LNCAP (cell line): ENCODE measurements around the gene CYBB.

Source experiments
- TF ChIP-seq, protein P1 (sequence below): fragments of 450-650 bp; IDR thresholded peaks from 2 replicates; pipeline ENCODE4 v1.5.1; 2017; ENCODE audit warnings: mild to moderate bottlenecking

CYBB gene

DNA sequence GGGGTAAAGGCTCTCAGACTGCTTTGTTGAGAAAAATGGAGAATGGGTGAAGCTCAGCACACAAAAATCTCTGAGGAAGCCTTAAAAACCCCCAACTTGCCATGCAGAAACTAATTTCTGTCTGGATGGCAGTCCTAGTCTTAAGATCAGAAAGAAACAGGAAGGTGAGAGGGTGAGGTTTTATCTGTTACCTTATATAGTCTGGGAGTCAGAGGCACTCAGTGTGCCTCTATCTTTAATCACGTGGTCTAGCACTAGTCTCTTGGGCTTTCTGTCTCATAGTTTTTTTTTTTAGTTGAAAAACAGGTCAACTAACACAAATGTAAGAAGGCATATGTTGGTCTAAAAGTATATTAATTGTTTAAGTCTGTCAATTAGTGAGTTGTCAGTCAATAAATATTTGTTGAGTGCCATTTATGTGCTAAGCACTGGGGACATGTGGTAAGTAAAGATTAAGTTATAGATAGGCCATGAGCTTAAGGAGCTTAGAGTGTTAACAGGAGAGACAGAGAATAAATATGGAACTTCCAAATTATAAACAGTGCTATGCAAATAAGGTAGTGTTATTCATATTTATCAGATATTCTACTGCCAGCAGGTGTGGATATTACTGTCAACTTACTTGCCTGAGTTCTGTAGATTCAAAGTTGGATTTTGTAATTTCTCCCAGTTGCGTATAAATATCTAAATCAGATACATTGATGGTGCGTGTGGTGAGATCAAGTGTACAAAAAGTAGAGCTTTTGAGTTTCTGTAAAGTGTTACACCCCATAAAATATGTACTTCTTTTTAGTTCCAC, 7.0 kb downstream of the CYBB start:
- TF ChIP-seq, protein P1, sequence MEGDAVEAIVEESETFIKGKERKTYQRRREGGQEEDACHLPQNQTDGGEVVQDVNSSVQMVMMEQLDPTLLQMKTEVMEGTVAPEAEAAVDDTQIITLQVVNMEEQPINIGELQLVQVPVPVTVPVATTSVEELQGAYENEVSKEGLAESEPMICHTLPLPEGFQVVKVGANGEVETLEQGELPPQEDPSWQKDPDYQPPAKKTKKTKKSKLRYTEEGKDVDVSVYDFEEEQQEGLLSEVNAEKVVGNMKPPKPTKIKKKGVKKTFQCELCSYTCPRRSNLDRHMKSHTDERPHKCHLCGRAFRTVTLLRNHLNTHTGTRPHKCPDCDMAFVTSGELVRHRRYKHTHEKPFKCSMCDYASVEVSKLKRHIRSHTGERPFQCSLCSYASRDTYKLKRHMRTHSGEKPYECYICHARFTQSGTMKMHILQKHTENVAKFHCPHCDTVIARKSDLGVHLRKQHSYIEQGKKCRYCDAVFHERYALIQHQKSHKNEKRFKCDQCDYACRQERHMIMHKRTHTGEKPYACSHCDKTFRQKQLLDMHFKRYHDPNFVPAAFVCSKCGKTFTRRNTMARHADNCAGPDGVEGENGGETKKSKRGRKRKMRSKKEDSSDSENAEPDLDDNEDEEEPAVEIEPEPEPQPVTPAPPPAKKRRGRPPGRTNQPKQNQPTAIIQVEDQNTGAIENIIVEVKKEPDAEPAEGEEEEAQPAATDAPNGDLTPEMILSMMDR: no peak

DNA sequence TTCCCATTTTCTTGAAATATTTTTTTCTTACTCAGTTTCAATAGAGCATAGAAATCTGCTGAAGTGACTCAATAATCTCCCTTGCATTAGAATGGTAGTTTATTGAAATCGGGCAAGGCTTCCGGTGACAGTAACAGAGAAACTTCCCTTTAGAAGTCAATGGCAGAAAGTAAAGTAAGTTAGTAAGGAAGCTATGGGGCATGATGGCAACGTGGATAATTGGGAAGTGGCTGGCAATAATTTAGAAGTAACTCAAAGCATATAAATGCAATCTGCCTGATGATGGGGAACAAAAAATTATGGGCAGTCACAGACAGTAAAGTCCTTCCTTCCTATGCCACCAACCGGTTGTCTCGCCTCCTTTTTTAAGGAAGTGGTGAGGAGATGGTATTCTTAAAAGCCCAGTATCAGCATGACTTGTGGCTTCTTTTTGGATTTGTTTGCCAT, 7.6 kb downstream of the CYBB start:
- TF ChIP-seq, protein P1: no peak

DNA sequence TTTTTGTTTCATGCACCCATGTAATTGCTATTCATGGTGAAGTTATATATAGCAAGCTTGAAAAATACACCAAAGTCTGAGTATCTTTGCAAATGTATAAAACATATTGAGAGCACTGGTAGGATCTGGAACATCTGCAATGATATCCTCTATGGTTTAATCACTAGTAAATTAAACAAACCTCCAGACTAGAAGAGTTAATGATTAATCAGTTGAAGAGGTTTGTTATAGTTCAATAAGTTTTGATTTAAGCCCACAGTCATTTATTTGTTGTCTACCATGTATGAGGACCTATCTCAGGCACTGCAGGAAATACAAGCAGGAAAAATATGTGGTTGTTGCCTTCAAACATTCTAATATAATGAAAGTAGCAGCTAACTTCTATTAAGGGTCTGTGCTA, 16.5 kb downstream of the CYBB start:
- TF ChIP-seq, protein P1: no peak

DNA sequence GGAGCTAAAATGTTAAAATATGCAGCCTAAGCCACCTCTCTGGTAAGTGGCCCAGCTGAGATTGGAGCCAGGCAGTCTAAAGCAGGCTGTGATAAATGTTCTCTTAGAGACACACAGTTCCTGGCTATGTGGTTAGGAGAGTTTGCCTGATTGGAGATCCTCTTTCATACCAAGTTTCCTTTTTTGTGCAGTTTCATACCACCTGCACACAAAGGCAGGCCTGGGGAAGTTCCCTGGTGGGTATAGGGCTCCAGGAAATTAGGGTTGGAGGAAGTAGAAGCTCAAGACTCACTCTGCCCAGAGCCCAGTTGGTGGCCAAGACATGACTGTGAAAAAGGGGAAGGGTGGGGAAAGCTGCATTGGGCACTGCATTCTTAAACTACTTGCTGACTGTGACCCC, 16.9 kb downstream of the CYBB start:
- TF ChIP-seq, protein P1: no peak

DNA sequence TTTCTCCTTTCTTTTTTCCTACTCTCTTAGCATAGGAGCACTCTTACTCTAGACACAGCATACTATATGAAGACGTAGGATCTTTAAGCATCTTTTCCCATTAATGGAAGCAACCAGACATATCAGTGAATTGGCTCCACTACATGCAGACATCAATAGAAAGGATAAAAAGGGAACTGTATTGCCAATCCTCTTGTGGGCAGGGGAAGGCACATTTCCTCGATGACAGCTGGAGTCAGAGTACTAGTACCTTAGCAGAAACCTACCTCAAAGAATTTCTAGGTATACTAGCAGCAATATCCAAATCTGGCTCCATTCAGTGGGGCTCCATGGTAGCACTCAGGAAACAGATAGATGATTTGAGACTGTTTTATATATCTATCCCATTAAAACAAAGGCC, 20.1 kb downstream of the CYBB start:
- TF ChIP-seq, protein P1: no peak

DNA sequence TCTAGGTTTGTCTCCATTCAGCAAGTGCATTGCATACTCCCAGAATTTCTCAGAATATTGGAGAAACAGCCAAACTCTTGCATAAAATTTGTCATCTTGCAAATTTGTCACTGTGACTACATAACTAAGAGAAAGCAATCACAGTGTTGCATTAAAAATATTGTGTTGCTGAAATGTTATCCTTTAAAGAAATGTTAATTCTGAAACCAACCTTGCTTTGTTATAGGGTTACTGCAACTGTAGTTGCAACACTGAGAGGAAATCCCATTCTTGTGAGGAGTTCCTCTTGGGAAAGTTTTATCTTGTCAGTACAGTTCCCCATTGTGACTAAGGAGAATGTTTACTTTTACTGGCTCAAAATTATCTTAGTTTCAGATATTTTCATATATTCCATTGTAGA, 20.9 kb downstream of the CYBB start:
- TF ChIP-seq, protein P1: no peak

DNA sequence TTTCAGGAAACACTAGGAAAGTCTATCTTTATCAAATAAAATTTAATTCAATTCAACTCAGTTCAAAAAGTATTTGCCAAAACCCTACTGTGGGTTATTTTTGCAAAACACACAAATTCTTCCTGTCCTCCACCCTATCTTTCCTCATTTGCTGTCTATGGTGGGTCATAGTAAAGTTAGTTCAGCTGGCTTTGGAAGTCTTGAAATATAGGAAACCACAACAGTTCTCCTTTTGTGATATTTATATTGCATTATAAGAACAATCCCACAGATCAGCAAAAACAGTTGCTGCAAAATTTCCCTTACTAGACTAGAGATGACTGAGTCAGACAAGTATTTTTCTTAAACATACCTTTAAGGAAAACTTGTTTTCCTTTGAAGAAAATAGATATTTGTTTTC, 22.2 kb downstream of the CYBB start:
- TF ChIP-seq, protein P1: no peak

DNA sequence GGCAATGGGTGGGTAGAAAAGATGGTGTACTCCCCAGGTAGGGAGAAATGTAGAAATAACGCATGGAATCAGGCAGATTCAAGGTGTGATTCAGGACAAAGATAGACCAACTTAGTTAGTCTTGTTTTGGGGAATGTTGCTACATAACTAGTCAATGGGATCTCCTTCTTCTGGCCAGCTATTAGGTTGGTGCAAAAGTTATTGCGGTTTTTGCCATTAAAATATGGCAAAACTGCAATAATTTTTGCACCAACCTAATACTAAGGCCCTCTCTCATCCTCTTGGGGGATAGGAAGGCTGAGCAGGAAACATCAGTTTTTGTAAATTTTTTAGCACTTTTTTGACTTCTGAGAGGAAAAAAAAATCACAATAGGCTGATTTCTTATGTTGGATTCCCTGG, 23.2 kb downstream of the CYBB start:
- TF ChIP-seq, protein P1: no peak
